Mesendoderm (in vitro differentiated cells): ENCODE results near the gene CENPP.

ENCODE experiments used
- DNase-seq: peaks from one replicate; pipeline ENCODE4 v3.0.0; 2013
- H2AK5ac ChIP-seq: 2 replicates; pipeline ENCODE4 v1.6.1; 2013; ENCODE audit warnings: low read length, inconsistent platforms
- H2BK120ac ChIP-seq: 2 replicates; pipeline ENCODE4 v1.6.1; 2013; ENCODE audit warnings: low read depth, mild to moderate bottlenecking, low read length, moderate library complexity, mixed read lengths
- H2BK15ac ChIP-seq: replicated peaks from 2 replicates; pipeline ENCODE4 v1.6.1; 2013; ENCODE audit warnings: low read depth, mild to moderate bottlenecking, moderate library complexity
- H2BK5ac ChIP-seq: 2 replicates; pipeline ENCODE4 v1.6.1; 2013; ENCODE audit warnings: low read length, inconsistent platforms
- H3K18ac ChIP-seq: 2 replicates; pipeline ENCODE4 v1.6.1; 2013; ENCODE audit warnings: mild to moderate bottlenecking, low read length, mixed read lengths
- H3K23ac ChIP-seq: one replicate; pipeline ENCODE4 v1.6.1; 2013; ENCODE audit warnings: low read length
- H3K27ac ChIP-seq: 2 replicates; pipeline ENCODE4 v1.5.1; 2013; ENCODE audit warnings: low read depth, mild to moderate bottlenecking, inconsistent platforms, low read length, moderate library complexity
- H3K27me3 ChIP-seq: 2 replicates; pipeline ENCODE4 v1.6.1; 2013; ENCODE audit warnings: low read length, control low read depth, mild to moderate bottlenecking, inconsistent platforms; ENCODE audit not compliant: insufficient read depth, poor library complexity
- H3K36me3 ChIP-seq: 2 replicates; pipeline ENCODE4 v1.6.1; 2013; ENCODE audit warnings: low read length, inconsistent platforms; ENCODE audit not compliant: control insufficient read depth, insufficient read depth
- H3K4ac ChIP-seq: one replicate; pipeline ENCODE4 v1.6.1; 2013; ENCODE audit warnings: low read depth, mild to moderate bottlenecking, low read length, moderate library complexity
- H3K4me1 ChIP-seq: 2 replicates; pipeline ENCODE4 v1.6.1; 2013; ENCODE audit warnings: low read depth, low read length, inconsistent platforms; ENCODE audit not compliant: control insufficient read depth
- H3K4me2 ChIP-seq: 2 replicates; pipeline ENCODE4 v1.6.1; 2013; ENCODE audit warnings: low read length
- H3K4me3 ChIP-seq: 2 replicates; pipeline ENCODE4 v1.5.1; 2013; ENCODE audit warnings: mild to moderate bottlenecking, low read length
- H3K56ac ChIP-seq: one replicate; pipeline ENCODE4 v1.6.1; 2013; ENCODE audit warnings: low read length
- H3K79me1 ChIP-seq: 2 replicates; pipeline ENCODE4 v1.6.1; 2013; ENCODE audit warnings: low read length, inconsistent platforms
- H3K79me2 ChIP-seq: 2 replicates; pipeline ENCODE4 v1.6.1; 2013; ENCODE audit warnings: mild to moderate bottlenecking, low read length; ENCODE audit not compliant: control insufficient read depth, insufficient read depth
- H3K9ac ChIP-seq: 2 replicates; pipeline ENCODE4 v1.6.1; 2013; ENCODE audit warnings: low read length, inconsistent platforms
- H4K5ac ChIP-seq: one replicate; pipeline ENCODE4 v1.6.1; 2013; ENCODE audit warnings: low read length
- H4K8ac ChIP-seq: one replicate; pipeline ENCODE4 v1.6.1; 2013; ENCODE audit warnings: low read depth, mild to moderate bottlenecking, control low read depth, low read length, moderate library complexity
- WGBS: extraction: QIAGEN DNeasy Blood & Tissue Kit; methylation state at CpG from one replicate; pipeline ENCODE4 v1.1.7; 2013; ENCODE audit warnings: low lambda C conversion rate, missing lambda C conversion rate; ENCODE audit not compliant: insufficient coverage; ENCODE audit errors: extremely low coverage; 5-methylcytosine and 5-hydroxymethylcytosine counted together

Gene CENPP

GRCh38 chr9:92482805-92483204 is 157.1 kb downstream of the CENPP start:
- H3K27ac ChIP-seq, result no peak overlapping the region
- no peaks in the 10 kb centered on the region for H3K79me1 ChIP-seq
- no peak overlapping the region for H4K8ac ChIP-seq

GRCh38 chr9:92483627-92484545 is 158.1 kb downstream of the CENPP start:
- Histone ChIP-seq H3K4me2 (no peak overlapping the region), H3K56ac (no peak overlapping the region), H3K4me1 (no peaks in the 10 kb centered on the region), H3K4ac (no peak overlapping the region), H4K5ac (no peak overlapping the region), H3K18ac (no peak overlapping the region), H2BK120ac (no peak overlapping the region), H2BK15ac (no peak overlapping the region), H3K9ac (no peak overlapping the region), H3K27me3 (no peaks in the 10 kb centered on the region), H3K23ac (no peak overlapping the region), H3K36me3 (no peaks in the 10 kb centered on the region), H3K4me3 (no peak overlapping the region), H2BK5ac (no peak overlapping the region), H3K27ac (no peak overlapping the region), H3K79me1 (no peaks in the 10 kb centered on the region), H4K8ac (no peak overlapping the region), H3K79me2 (no peaks in the 10 kb centered on the region), H2AK5ac (no peak overlapping the region)
- no peak for DNase-seq
- WGBS, result no CpG with 5 or more reads among the region's 5 CpGs

More at GRCh38 chr9:92482805-92483204, 157.1 kb downstream of the CENPP start:
- no peaks in the 10 kb centered on the region for H3K36me3 ChIP-seq
- H3K23ac ChIP-seq, result no peak overlapping the region
- H3K4me2 ChIP-seq, result no peak overlapping the region
- H4K5ac ChIP-seq, result no peak overlapping the region
- H3K27me3 ChIP-seq, result no peaks in the 10 kb centered on the region
- H3K4ac ChIP-seq, result no peak overlapping the region
- DNase-seq, result no peak
- H3K9ac ChIP-seq, result no peak overlapping the region
- H2BK120ac ChIP-seq, result no peak overlapping the region
- no peak overlapping the region for H2BK15ac ChIP-seq
- no peak overlapping the region for H2AK5ac ChIP-seq
- H3K79me2 ChIP-seq, result no peaks in the 10 kb centered on the region
- H3K56ac ChIP-seq, result no peak overlapping the region
- no peak overlapping the region for H3K4me3 ChIP-seq
- H3K4me1 ChIP-seq, result no peaks in the 10 kb centered on the region
- H2BK5ac ChIP-seq, result no peak overlapping the region
- no peak overlapping the region for H3K18ac ChIP-seq

- no peak overlapping the region for H3K4ac ChIP-seq
- WGBS, result no CpG with 5 or more reads among the region's 3 CpGs
- H3K79me2 ChIP-seq, result no peaks in the 10 kb centered on the region
- no peaks in the 10 kb centered on the region for H3K36me3 ChIP-seq
- no peak overlapping the region for H3K9ac ChIP-seq
- H3K27ac ChIP-seq, result no peak overlapping the region
- no peak overlapping the region for H4K5ac ChIP-seq
- no peak overlapping the region for H2BK120ac ChIP-seq
- DNase-seq, result no peak
- H3K18ac ChIP-seq, result no peak overlapping the region
- H3K56ac ChIP-seq, result no peak overlapping the region
- no peak overlapping the region for H3K23ac ChIP-seq
- no peak overlapping the region for H3K4me3 ChIP-seq
- no peaks in the 10 kb centered on the region for H3K27me3 ChIP-seq
- no peak overlapping the region for H2AK5ac ChIP-seq
- no peak overlapping the region for H4K8ac ChIP-seq
- no peaks in the 10 kb centered on the region for H3K79me1 ChIP-seq
- no peak overlapping the region for H2BK5ac ChIP-seq
- H3K4me2 ChIP-seq, result no peak overlapping the region
- H2BK15ac ChIP-seq, result no peak overlapping the region
- no peaks in the 10 kb centered on the region for H3K4me1 ChIP-seq
Observed at GRCh38 chr9:92484563-92484962, 158.8 kb downstream of the CENPP start.

- no peak overlapping the region for H2BK5ac ChIP-seq
- no peak overlapping the region for H4K5ac ChIP-seq
- no peaks in the 10 kb centered on the region for H3K36me3 ChIP-seq
- H3K23ac ChIP-seq, result no peak overlapping the region
- H3K79me1 ChIP-seq, result no peaks in the 10 kb centered on the region
- H2BK15ac ChIP-seq, result no peak overlapping the region
- no peaks in the 10 kb centered on the region for H3K27me3 ChIP-seq
- no peak overlapping the region for H3K4me3 ChIP-seq
- H3K56ac ChIP-seq, result no peak overlapping the region
- no peak overlapping the region for H4K8ac ChIP-seq
- H3K9ac ChIP-seq, result no peak overlapping the region
- H3K4me1 ChIP-seq, result peaks cover 3% of the 10 kb centered on the region
- no CpG with 5 or more reads among the region's 3 CpGs for WGBS
- no peaks in the 10 kb centered on the region for H3K79me2 ChIP-seq
- no peak overlapping the region for H3K18ac ChIP-seq
- no peak overlapping the region for H3K4me2 ChIP-seq
- H2AK5ac ChIP-seq, result no peak overlapping the region
- no peak for DNase-seq
- H3K27ac ChIP-seq, result no peak overlapping the region
- no peak overlapping the region for H3K4ac ChIP-seq
- no peak overlapping the region for H2BK120ac ChIP-seq
Observed at GRCh38 chr9:92486371-92486770, 160.6 kb downstream of the CENPP start.

- no peaks in the 10 kb centered on the region for H3K27me3 ChIP-seq
- H3K27ac ChIP-seq, result no peak overlapping the region
- DNase-seq, result no peak
- H3K18ac ChIP-seq, result no peak overlapping the region
- H2BK120ac ChIP-seq, result no peak overlapping the region
- no peak overlapping the region for H3K4me2 ChIP-seq
- H3K4ac ChIP-seq, result no peak overlapping the region
- no peak overlapping the region for H3K23ac ChIP-seq
- H3K36me3 ChIP-seq, result no peaks in the 10 kb centered on the region
- no peaks in the 10 kb centered on the region for H3K79me2 ChIP-seq
- H2BK15ac ChIP-seq, result no peak overlapping the region
- no CpG with 5 or more reads among the region's 4 CpGs for WGBS
- H2AK5ac ChIP-seq, result no peak overlapping the region
- peaks cover 3% of the 10 kb centered on the region for H3K4me1 ChIP-seq
- H2BK5ac ChIP-seq, result no peak overlapping the region
- no peak overlapping the region for H3K9ac ChIP-seq
- no peak overlapping the region for H4K8ac ChIP-seq
- no peak overlapping the region for H3K4me3 ChIP-seq
- no peaks in the 10 kb centered on the region for H3K79me1 ChIP-seq
- no peak overlapping the region for H3K56ac ChIP-seq
- no peak overlapping the region for H4K5ac ChIP-seq
Observed at GRCh38 chr9:92488681-92489550, 163.2 kb downstream of the CENPP start.
